Chondrocyte (in vitro differentiated cells): ENCODE data around the gene LMTK2. TPM values are rescaled to one million over a fixed set of nuclear protein-coding genes. Genes with fewer than 3 reads are reported as not detected.

Experiments
- DNase-seq: peaks from one replicate; pipeline ENCODE4 v3.0.0; 2021; ENCODE audit warnings: mixed read lengths, low spot score
- H3K27ac Mint-ChIP-seq: one replicate; pipeline ENCODE4 v1.8.0; 2021; ENCODE audit warnings: mild to moderate bottlenecking, moderate library complexity, mixed read lengths; ENCODE audit not compliant: unreplicated experiment
- H3K27me3 Mint-ChIP-seq: 2 replicates; pipeline ENCODE4 v1.8.0; 2021; ENCODE audit warnings: low read depth, mixed read lengths
- H3K36me3 Mint-ChIP-seq: 2 replicates; pipeline ENCODE4 v1.8.0; 2021; ENCODE audit warnings: low read depth, mixed read lengths
- H3K4me1 Mint-ChIP-seq: 2 replicates; pipeline ENCODE4 v1.8.0; 2021; ENCODE audit warnings: low read depth, mild to moderate bottlenecking, mixed read lengths
- H3K4me3 Mint-ChIP-seq: one replicate; pipeline ENCODE4 v1.8.0; 2021; ENCODE audit warnings: mild to moderate bottlenecking, moderate library complexity, mixed read lengths; ENCODE audit not compliant: unreplicated experiment
- H3K9me3 Mint-ChIP-seq: 2 replicates; pipeline ENCODE4 v1.8.0; 2021; ENCODE audit warnings: low read depth, mixed read lengths
- total RNA-seq: library from RNA; stranded (reverse); gene quantifications from 3 replicates; pipeline ENCODE4 v1.2.1, GENCODE V29; 2021
- TF ChIP-seq, protein P1 (sequence below): fragments of 200-600 bp; sonication (generic); IDR thresholded peaks from 2 replicates; pipeline ENCODE4 v1.5.0; 2021; ENCODE audit warnings: antibody characterized with exemption, mild to moderate bottlenecking, moderate library complexity

Gene LMTK2
- total RNA-seq, 1 donor from 2014 or later, result 15.0 TPM

DNA sequence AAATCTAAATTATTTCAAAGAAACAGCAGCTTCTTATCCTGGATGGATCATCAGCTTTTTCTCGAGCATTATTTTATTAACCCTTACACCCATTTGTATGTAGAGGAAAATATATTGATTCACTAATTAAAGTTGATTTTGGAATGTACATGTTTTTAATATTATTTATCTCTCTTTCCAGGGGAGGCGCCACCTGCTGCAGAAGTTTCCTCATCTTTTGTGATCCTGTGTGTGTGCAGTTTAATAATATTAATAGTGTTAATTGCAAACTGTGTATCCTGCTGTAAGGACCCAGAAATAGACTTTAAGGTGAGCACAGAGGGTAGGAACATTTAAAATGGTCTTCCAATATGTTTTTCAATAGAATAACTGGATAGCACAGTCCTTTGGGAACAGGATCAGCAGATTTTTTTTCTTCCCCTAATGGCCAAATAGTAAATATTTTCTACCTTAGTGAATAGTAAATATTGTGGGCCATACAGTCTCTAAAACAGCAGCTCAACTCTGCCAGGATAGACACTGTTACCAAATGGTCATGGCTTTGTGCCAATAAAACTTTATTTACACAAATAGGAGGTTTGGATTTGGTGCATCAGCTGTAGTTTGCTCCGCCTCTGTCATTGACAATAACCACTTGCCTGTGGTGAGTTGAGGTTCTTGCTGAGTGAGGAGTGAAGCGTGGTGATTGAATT lies 30.6 kb downstream of the LMTK2 start:
- DNase-seq, result no peak
- no peak overlapping the region for H3K27ac Mint-ChIP-seq
- TF ChIP-seq, protein P1, sequence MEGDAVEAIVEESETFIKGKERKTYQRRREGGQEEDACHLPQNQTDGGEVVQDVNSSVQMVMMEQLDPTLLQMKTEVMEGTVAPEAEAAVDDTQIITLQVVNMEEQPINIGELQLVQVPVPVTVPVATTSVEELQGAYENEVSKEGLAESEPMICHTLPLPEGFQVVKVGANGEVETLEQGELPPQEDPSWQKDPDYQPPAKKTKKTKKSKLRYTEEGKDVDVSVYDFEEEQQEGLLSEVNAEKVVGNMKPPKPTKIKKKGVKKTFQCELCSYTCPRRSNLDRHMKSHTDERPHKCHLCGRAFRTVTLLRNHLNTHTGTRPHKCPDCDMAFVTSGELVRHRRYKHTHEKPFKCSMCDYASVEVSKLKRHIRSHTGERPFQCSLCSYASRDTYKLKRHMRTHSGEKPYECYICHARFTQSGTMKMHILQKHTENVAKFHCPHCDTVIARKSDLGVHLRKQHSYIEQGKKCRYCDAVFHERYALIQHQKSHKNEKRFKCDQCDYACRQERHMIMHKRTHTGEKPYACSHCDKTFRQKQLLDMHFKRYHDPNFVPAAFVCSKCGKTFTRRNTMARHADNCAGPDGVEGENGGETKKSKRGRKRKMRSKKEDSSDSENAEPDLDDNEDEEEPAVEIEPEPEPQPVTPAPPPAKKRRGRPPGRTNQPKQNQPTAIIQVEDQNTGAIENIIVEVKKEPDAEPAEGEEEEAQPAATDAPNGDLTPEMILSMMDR, result no peak
- H3K4me1 Mint-ChIP-seq, result peaks cover 26% of the 10 kb centered on the region
- H3K4me3 Mint-ChIP-seq, result no peak overlapping the region
- H3K9me3 Mint-ChIP-seq, result no peaks in the 10 kb centered on the region
- no peaks in the 10 kb centered on the region for H3K27me3 Mint-ChIP-seq
- peaks cover 13% of the 10 kb centered on the region for H3K36me3 Mint-ChIP-seq

DNA sequence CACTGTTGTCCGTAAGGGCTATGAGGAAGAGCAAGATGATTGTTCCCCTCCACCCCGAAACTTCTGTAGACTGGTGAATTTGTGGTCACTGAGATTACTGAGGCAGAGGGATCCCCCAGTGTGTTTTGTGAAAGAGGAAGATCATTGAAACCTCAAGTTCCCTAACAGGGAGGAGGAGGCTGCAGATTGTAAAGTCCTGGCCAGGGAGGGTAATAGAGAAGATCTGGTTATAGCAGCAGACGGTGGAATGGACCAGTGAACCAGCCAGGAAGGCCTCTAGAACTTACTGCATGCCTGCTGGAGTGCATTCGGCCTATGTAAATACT lies 31.1 kb downstream of the LMTK2 start:
- Mint-ChIP-seq H3K4me1 (peaks cover 26% of the 10 kb centered on the region), H3K9me3 (no peaks in the 10 kb centered on the region), H3K27ac (no peak overlapping the region), H3K36me3 (peaks cover 15% of the 10 kb centered on the region), H3K4me3 (no peak overlapping the region), H3K27me3 (no peaks in the 10 kb centered on the region)
- no peak for DNase-seq
- TF ChIP-seq, protein P1, result no peak

DNA sequence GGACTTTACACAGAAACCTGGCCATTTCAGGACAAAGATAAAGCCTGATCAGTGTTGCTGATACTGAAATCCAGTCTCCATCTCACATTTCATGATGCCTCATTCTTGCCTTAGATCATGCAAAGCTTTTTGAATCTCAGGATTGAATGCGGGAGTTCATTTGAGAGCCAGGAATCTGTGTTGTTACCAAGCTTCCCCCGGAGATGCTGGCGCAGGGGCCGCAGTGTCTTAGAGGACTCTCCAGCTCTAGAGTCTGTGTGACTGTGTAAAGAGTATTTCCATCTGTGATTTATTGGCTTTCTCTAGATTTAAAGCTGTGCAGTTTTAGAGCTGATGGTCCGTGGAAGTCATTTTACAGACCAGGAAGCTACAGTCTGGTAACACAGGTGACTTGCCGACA lies 32.0 kb downstream of the LMTK2 start:
- Mint-ChIP-seq H3K9me3 (no peaks in the 10 kb centered on the region), H3K27ac (no peak overlapping the region), H3K4me3 (no peak overlapping the region), H3K36me3 (peaks cover 22% of the 10 kb centered on the region), H3K27me3 (no peaks in the 10 kb centered on the region), H3K4me1 (peaks cover 18% of the 10 kb centered on the region)
- no peak for DNase-seq
- TF ChIP-seq, protein P1, result no peak

DNA sequence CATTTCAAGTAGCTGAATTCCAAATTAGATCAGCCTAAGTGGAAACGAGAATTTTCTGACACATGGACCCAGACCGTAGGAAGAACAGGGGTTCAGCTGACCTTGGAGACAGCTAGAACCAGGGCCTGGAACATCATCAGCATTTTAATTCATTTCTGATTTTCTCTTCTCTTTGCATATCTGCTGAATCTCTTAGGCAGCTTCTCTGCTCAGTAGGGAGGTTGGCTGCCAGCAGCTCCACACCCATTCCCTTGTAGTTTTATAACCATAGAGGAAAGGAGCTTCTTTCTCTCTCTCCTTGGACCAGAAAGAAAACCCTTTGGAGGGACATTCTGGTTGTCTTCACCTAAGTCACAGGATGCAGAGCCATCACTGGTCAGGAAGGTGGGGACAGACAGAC lies 36.0 kb downstream of the LMTK2 start:
- Mint-ChIP-seq H3K4me1 (no peaks in the 10 kb centered on the region), H3K27me3 (no peaks in the 10 kb centered on the region), H3K27ac (no peak overlapping the region), H3K9me3 (peaks cover 7% of the 10 kb centered on the region), H3K4me3 (no peak overlapping the region), H3K36me3 (peaks cover 32% of the 10 kb centered on the region)
- no peak for DNase-seq
- TF ChIP-seq, protein P1, result no peak

DNA sequence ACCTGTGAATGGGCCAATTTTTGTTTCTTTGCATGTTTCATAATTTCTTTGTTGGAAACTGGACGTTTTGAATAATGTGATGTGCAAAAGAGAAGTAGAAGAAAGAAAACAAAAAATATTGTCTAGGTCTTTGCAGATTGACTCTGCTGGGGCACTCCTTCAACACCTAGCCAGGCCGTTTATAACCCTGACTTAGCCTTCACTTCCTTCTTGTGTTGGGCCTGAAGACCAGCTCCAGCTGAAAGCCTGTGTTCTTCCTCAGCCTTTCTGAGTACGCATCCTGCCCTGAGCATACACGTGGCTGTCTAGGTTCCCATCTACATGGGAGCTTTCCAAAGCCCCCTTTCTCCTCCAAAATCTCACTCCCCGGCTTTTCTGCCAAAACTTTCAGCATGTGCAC lies 41.9 kb downstream of the LMTK2 start:
- Mint-ChIP-seq H3K9me3 (peaks cover 7% of the 10 kb centered on the region), H3K4me1 (no peaks in the 10 kb centered on the region), H3K4me3 (no peak overlapping the region), H3K36me3 (peaks cover 29% of the 10 kb centered on the region), H3K27ac (no peak overlapping the region), H3K27me3 (no peaks in the 10 kb centered on the region)
- DNase-seq, result no peak
- TF ChIP-seq, protein P1, result no peak
